Parathyroid adenoma (tissue), 2 donors: Measurements from ENCODE around the gene ADAM12.

Experiments used
- H2AFZ ChIP-seq: fragments of 300-600 bp; sonication (generic); one replicate; pipeline ENCODE4 v1.7.0; 2017; ENCODE audit warnings: antibody characterized with exemption, mild to moderate bottlenecking
- H3K27ac ChIP-seq: fragments of 300-600 bp; sonication (generic); one replicate; pipeline ENCODE4 v1.7.0; 2017
- H3K27me3 ChIP-seq: fragments of 300-600 bp; sonication (generic); one replicate; pipeline ENCODE4 v1.7.0; 2017; ENCODE audit warnings: low read length; ENCODE audit not compliant: control insufficient read depth, insufficient read depth
- H3K36me3 ChIP-seq: fragments of 300-600 bp; sonication (generic); one replicate; pipeline ENCODE4 v1.7.0; 2017; ENCODE audit warnings: low read length; ENCODE audit not compliant: control insufficient read depth, insufficient read depth
- H3K4me1 ChIP-seq: fragments of 300-600 bp; sonication (generic); one replicate; pipeline ENCODE4 v1.7.0; 2017; ENCODE audit warnings: control low read depth
- H3K4me2 ChIP-seq: fragments of 300-600 bp; sonication (generic); one replicate; pipeline ENCODE4 v1.7.0; 2017; ENCODE audit warnings: low read length
- H3K4me3 ChIP-seq: fragments of 300-600 bp; sonication (generic); one replicate; pipeline ENCODE4 v1.7.0; 2017; ENCODE audit warnings: low read depth, low read length
- H3K79me2 ChIP-seq: fragments of 300-600 bp; sonication (generic); one replicate; pipeline ENCODE4 v1.7.0; 2017; ENCODE audit warnings: control low read depth
- H3K9ac ChIP-seq: fragments of 300-600 bp; sonication (generic); one replicate; pipeline ENCODE4 v1.7.0; 2017; ENCODE audit warnings: mild to moderate bottlenecking
- H3K9me3 ChIP-seq: fragments of 300-600 bp; sonication (generic); one replicate; pipeline ENCODE4 v1.7.0; 2017; ENCODE audit warnings: low read length; ENCODE audit not compliant: control insufficient read depth
- CTCF ChIP-seq: fragments of 300-600 bp; sonication (generic); IDR thresholded peaks from one replicate; pipeline ENCODE4 v1.7.0; 2017; ENCODE audit warnings: antibody characterized with exemption, mild to moderate bottlenecking
- donor health status: primary hyperparathyroidism.

Gene ADAM12

GRCh38 chr10:126210051-126210651 lies 178.1 kb downstream of the ADAM12 start:
- Histone ChIP-seq H3K27me3 (no peaks in the 10 kb centered on the region), H3K4me2 (no peak overlapping the region), H3K4me1 (no peaks in the 10 kb centered on the region), H3K4me3 (no peak overlapping the region), H3K9me3 (no peaks in the 10 kb centered on the region), H3K27ac (no peak overlapping the region), H3K9ac (no peak overlapping the region), H2AFZ (no peak overlapping the region), H3K79me2 (no peaks in the 10 kb centered on the region), H3K36me3 (no peaks in the 10 kb centered on the region)
- no peak for TF ChIP-seq CTCF

GRCh38 chr10:126209451-126209850 lies 178.8 kb downstream of the ADAM12 start:
- H3K9ac ChIP-seq: no peak overlapping the region
- H3K4me2 ChIP-seq: no peak overlapping the region
- no peaks in the 10 kb centered on the region for H3K27me3 ChIP-seq
- H2AFZ ChIP-seq: no peak overlapping the region
- H3K27ac ChIP-seq: no peak overlapping the region
- H3K4me1 ChIP-seq: no peaks in the 10 kb centered on the region
- no peak for TF ChIP-seq CTCF
- H3K79me2 ChIP-seq: no peaks in the 10 kb centered on the region
- no peaks in the 10 kb centered on the region for H3K9me3 ChIP-seq
- no peak overlapping the region for H3K4me3 ChIP-seq
- H3K36me3 ChIP-seq: no peaks in the 10 kb centered on the region

- Histone ChIP-seq H3K36me3 (no peaks in the 10 kb centered on the region), H3K9ac (no peak overlapping the region), H3K4me3 (no peak overlapping the region), H3K79me2 (no peaks in the 10 kb centered on the region), H3K4me1 (no peaks in the 10 kb centered on the region), H3K27me3 (no peaks in the 10 kb centered on the region), H3K9me3 (no peaks in the 10 kb centered on the region), H3K4me2 (no peak overlapping the region), H3K27ac (no peak overlapping the region), H2AFZ (no peak overlapping the region)
- no peak for TF ChIP-seq CTCF
Observed at GRCh38 chr10:126208726-126209302, 179.5 kb downstream of the ADAM12 start.

- Histone ChIP-seq H3K4me2 (no peak overlapping the region), H3K9ac (no peak overlapping the region), H3K79me2 (no peaks in the 10 kb centered on the region), H2AFZ (no peak overlapping the region), H3K27ac (no peak overlapping the region), H3K27me3 (no peaks in the 10 kb centered on the region), H3K36me3 (no peaks in the 10 kb centered on the region), H3K4me3 (no peak overlapping the region), H3K9me3 (no peaks in the 10 kb centered on the region), H3K4me1 (no peaks in the 10 kb centered on the region)
- no peak for TF ChIP-seq CTCF
Observed at GRCh38 chr10:126207851-126208250, 180.4 kb downstream of the ADAM12 start.

GRCh38 chr10:126207313-126207771 lies 180.9 kb downstream of the ADAM12 start:
- Histone ChIP-seq H3K9me3 (no peaks in the 10 kb centered on the region), H3K36me3 (no peaks in the 10 kb centered on the region), H3K27ac (no peak overlapping the region), H3K4me2 (no peak overlapping the region), H3K4me3 (no peak overlapping the region), H3K27me3 (no peaks in the 10 kb centered on the region), H2AFZ (no peak overlapping the region), H3K79me2 (no peaks in the 10 kb centered on the region), H3K4me1 (no peaks in the 10 kb centered on the region), H3K9ac (no peak overlapping the region)
- TF ChIP-seq CTCF: no peak
